ENCODE data around the gene LDLRAD2.
"Not testable (repeated sequence)": the region's sequence is repeated elsewhere in the genome, so short reads cannot be mapped to it uniquely, and the experiment has no call there.

LDLRAD2 gene

GRCh38 chr1:21783679-21784603 lies 28.1 kb upstream of the LDLRAD2 start:
- no peak for DNase-seq (ENCODE audit: low read depth in 2 of 2)

GRCh38 chr1:21785764-21786163 lies 26.3 kb upstream of the LDLRAD2 start:
- not testable (repeated sequence) for DNase-seq (ENCODE audit: low read depth in 2 of 2)

DNA sequence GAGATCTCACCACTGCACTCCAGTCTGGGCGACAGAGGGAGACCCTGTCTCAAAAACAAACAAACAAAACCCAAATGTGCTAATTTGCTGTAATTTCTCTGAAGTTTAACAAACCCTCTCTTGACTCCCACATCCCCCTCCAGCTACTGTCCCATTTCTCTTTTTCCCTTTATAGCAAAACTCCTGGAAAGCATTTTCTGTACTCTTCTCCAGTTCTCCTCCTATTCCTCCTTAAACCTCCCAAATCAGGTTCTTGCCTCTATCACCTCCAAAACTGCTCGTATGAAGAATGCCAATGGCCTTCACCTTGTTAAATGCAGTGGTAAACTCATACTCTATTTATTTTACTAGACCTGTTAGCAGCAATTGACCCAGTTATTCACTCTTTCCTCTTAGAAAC lies 25.4 kb upstream of the LDLRAD2 start:
- DNase-seq (ENCODE audit: low read depth in 2 of 2), result no peak

DNA sequence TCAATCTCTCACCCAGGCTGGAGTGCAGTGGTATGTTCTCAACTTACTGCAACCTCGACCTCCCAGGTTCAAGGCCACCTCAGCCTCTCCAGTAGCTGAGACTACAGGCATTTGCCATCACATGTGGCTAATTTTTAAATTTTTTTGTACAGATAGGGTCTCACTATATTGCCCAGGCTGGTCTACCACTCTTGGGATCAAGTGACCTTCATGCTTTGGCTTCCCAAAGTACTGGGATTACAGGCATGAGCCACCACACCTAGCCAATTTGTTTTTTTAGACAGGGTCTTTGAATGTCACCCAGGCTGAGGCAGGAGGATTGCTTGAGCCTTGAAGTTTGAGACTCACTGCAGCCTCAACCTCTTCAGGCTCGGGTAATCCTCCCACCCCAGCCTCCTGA lies 19.0 kb upstream of the LDLRAD2 start:
- no peak for DNase-seq (ENCODE audit: low read depth in 2 of 2)

- DNase-seq (ENCODE audit: low read depth in 2 of 2), result no peak
Measured at GRCh38 chr1:21794656-21795055, 17.4 kb upstream of the LDLRAD2 start.

- no peak for DNase-seq (ENCODE audit: low read depth in 2 of 2)
Measured at GRCh38 chr1:21795075-21795474, 17.0 kb upstream of the LDLRAD2 start.

- no peak for DNase-seq (ENCODE audit: low read depth in 2 of 2)
Measured at GRCh38 chr1:21799730-21800129, 12.3 kb upstream of the LDLRAD2 start.

- DNase-seq (ENCODE audit: low read depth in 2 of 2), result no peak
Measured at GRCh38 chr1:21801100-21801499, 11.0 kb upstream of the LDLRAD2 start.

DNA sequence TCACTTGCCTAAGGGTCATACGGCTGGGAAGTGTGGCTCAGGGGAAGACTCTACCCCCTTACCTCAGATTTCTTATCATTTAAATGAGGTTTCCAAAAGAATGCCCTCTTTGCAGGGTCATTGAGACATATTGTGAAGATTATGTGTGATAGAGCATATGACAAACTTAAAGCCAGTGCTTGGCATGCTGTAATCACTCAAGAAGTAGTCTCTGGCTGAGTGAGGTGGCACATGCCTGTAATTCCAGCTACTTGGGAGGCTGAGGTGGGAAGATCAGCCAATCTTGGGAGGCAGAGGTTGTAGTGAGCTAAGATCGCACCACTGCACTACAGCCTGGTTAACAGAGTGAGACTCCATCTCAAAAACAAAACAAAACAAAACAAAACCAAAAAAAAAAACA lies 7.5 kb upstream of the LDLRAD2 start:
- DNase-seq (ENCODE audit: low read depth in 2 of 2), result no peak

- DNase-seq (ENCODE audit: low read depth in 2 of 2), result no peak
Measured at GRCh38 chr1:21813542-21813941, 1.5 kb downstream of the LDLRAD2 start.

DNA sequence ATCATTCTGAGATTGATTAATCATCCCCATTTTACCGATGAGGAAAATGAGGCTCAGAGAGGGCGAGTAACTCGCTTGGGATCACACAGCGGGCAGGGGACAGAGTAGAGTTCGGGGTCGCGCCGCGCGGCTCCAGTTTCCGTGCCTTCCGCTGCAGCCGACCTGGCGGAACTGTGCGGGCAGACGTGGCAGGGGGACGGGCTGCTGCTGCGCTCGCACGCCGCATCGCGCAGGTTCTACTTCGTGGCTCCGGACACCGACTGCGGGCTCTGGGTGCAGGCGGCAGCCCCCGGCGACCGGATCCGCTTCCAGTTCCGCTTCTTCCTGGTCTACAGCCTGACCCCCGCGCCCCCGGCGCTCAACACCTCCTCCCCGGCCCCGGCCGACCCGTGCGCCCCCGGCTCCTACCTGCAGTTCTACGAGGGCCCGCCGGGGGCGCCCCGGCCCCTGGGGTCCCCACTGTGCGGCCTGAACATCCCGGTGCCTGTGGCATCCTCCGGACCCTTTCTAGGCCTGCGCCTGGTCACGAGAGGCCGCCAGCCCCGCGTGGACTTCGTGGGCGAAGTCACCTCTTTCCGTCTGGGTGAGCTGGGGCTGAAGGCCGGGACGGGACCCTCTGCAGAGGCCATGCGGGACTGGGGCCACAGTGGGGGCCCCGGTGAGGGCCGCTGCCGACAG lies 2.3 kb downstream of the LDLRAD2 start:
- peak in 1 of 2 donors; percentile 8 for DNase-seq (ENCODE audit: low read depth in 2 of 2)

DNA sequence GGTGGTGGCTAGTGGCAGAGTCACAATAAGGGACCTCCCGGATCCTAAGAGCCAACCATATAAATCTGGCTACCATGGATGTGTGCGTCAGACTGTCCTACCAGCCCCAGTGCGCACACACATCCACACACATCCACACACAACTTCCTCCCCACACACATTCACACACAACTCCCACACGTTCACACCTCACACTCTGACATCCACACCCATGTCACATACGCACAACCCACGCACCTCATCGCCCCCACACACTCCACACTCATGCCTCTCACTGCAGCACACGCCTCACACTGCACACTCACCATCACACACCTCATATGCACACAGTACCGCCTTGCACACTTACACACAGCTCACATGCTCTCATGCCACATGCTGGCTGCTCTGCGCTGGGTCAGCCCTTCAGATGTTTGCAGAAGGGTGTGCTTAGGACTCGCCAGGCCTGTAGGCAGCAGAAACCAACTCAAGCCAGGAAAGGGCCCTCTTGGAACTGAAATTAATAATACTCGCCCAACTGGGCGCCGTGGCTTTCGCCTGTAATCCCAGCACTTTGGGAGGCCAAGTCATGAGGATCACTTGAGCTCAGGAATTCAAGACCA lies 3.0 kb downstream of the LDLRAD2 start:
- no peak for DNase-seq (ENCODE audit: low read depth in 2 of 2)

- no peak for DNase-seq (ENCODE audit: low read depth in 2 of 2)
Measured at GRCh38 chr1:21815724-21816321, 3.8 kb downstream of the LDLRAD2 start.

- DNase-seq (ENCODE audit: low read depth in 2 of 2), result no peak
Measured at GRCh38 chr1:21816602-21817302, 4.7 kb downstream of the LDLRAD2 start.

GRCh38 chr1:21818656-21819055 lies 6.6 kb downstream of the LDLRAD2 start:
- no peak for DNase-seq (ENCODE audit: low read depth in 2 of 2)

GRCh38 chr1:21820597-21821232 lies 8.7 kb downstream of the LDLRAD2 start:
- no peak for DNase-seq (ENCODE audit: low read depth in 2 of 2)

GRCh38 chr1:21821385-21822019 lies 9.4 kb downstream of the LDLRAD2 start:
- DNase-seq (ENCODE audit: low read depth in 2 of 2), result no peak

DNA sequence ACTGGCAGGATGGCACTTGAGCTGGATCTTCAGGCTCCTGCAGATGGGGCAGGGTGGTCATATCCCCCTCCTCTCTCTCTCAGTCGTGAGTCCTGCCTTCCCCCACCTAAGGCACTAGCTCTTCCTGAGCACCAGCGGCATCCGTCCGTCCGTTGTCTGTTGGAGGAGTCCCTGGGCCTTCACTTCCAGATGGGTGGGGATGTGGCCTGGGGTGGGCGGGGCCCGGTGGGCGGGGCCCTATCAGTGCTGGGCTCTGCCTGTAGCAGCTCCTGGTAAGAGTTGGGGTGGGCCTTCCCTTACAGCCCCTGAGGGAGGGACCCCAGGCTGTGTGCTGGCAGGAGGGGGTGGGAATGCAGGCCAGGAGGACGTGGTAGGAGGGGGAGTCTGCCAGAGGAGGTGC lies 10.3 kb downstream of the LDLRAD2 start:
- no peak for DNase-seq (ENCODE audit: low read depth in 2 of 2)

GRCh38 chr1:21823206-21823979 lies 11.3 kb downstream of the LDLRAD2 start:
- no peak for DNase-seq (ENCODE audit: low read depth in 2 of 2)

All from stimulated activated CD8-positive, alpha-beta memory T cell treated with anti-CD3 and anti-CD28 coated beads, Interleukin-7, amount 100 ng/mL, for 4 hours (primary cell).